ENCODE measurements around the gene ELFN2.
A peak's percentile ranks its signal among the peaks of the same experiment; 100 is the strongest.

The ELFN2 gene

DNA sequence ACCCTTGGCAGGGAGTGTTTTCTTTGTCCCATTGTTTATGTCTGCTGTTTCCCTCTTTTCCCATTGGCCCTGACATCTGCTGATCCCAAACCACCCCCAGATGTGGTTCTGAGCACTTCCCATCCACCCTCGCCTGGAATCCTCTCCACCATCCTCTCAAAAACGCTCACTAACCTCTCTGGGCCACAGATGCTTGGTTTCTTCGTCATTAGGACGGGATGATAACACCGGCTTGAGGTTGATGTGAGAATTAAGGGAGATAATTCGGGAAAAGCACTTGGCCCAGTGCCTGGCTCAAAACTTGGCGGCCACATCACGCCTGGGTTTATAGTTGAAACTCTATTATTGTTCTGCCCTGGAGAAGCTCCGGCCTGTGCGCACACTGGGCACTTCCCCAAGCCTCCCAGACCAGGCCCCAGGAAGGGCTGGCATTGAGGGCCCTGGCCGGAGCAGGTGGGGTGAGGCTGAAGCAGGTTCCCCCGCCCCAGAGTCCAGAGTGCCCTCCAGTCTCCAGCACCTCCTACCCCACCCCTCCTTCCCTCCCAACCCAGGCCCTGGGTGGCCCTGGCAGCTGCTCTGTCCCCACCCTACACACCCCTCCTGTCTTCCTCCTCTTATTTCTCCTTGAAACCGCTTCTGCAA is 81.3 kb downstream of the ELFN2 start:
- no peak overlapping the region for H3K4me3 ChIP-seq (ENCODE audit: low read depth, low read length)
- TF ChIP-seq CTCF (IDR thresholded peaks at IDR 0.05; ENCODE audit: low read depth, low read length, missing control alignments) = no peak
- peak; percentile 63 for DNase-seq (ENCODE audit: low read depth)
- in situ Hi-C loops (cut with HindIII; ENCODE audit: low sequenced_read_pairs) = no loop called here

GRCh38 chr22:37344735-37345449 is 82.4 kb downstream of the ELFN2 start:
- no peak overlapping the region for H3K4me3 ChIP-seq (ENCODE audit: low read depth, low read length)
- TF ChIP-seq CTCF (IDR thresholded peaks at IDR 0.05; ENCODE audit: low read depth, low read length, missing control alignments) = no peak
- no peak for DNase-seq (ENCODE audit: low read depth)
- in situ Hi-C loops (cut with HindIII; ENCODE audit: low sequenced_read_pairs) = no loop called here

- DNase-seq (ENCODE audit: low read depth) = no peak
- in situ Hi-C loops (cut with HindIII; ENCODE audit: low sequenced_read_pairs) = no loop called here
- H3K4me3 ChIP-seq (ENCODE audit: low read depth, low read length) = no peak overlapping the region
- no peak for TF ChIP-seq CTCF (IDR thresholded peaks at IDR 0.05; ENCODE audit: low read depth, low read length, missing control alignments)
These were observed 83.2 kb downstream of the ELFN2 start for GRCh38 chr22:37343863-37344734.

DNA sequence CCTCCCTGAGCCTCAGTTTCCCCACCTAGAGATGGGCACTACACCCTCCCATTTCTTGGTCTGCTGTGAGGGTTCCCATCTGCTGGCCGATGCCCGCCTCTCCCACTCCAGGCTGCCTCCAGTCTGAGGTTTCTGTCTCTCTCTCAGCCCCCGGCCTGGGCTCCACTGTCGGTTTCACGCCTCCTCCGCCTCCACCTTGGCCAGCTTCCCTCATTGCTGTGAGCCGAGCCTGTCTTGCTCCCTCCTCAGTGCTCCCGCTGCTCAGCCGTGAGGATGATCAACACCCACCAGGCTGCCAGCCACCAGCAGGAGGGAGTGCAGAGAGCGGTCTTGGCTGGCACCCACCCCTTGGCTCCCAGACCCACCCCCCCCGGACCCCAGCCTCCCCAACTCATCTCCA is 83.9 kb downstream of the ELFN2 start:
- in situ Hi-C loops (cut with HindIII; ENCODE audit: low sequenced_read_pairs) = no loop called here
- TF ChIP-seq CTCF (IDR thresholded peaks at IDR 0.05; ENCODE audit: low read depth, low read length, missing control alignments) = no peak
- no peak for DNase-seq (ENCODE audit: low read depth)
- H3K4me3 ChIP-seq (ENCODE audit: low read depth, low read length) = no peak overlapping the region

DNA sequence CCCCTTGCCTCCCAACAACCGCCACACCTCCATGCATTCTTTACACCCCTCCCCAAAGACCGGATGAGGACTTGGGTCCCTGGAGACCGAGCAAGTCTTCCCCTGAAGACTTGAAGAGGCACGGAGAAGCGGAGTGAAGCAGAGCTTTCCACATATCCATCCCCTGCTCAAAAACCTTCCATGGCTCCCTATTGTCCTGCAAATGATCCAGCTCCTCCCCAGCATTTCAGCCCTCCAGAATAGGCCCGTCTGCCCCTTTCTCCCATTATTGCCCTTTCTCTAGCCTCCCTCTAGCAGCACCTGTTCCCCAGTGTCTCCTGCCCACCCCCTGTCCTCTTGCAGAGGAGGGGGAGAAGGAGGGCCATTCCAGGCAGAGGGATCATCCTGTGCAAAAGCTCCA is 85.2 kb downstream of the ELFN2 start:
- H3K4me3 ChIP-seq (ENCODE audit: low read depth, low read length) = no peak overlapping the region
- in situ Hi-C loops (cut with HindIII; ENCODE audit: low sequenced_read_pairs) = no loop called here
- TF ChIP-seq CTCF (IDR thresholded peaks at IDR 0.05; ENCODE audit: low read depth, low read length, missing control alignments) = no peak
- no peak for DNase-seq (ENCODE audit: low read depth)

Data from astrocyte of the cerebellum (primary cell).